NK-92 (cell line): ENCODE data around the gene EFHB.
"Not testable (repeated sequence)": the region's sequence is repeated elsewhere in the genome, so short reads cannot be mapped to it uniquely, and the experiment has no call there.

Source experiments
- DNase-seq: peaks from one replicate; lab custom pipeline; 2025; ENCODE audit not compliant: unreplicated experiment; lab: John Stamatoyannopoulos, UW

The EFHB gene

GRCh38 chr3:19855318-19855717 lies 78.7 kb downstream of the EFHB start:
- DNase-seq = not testable (repeated sequence)

- not testable (repeated sequence) for DNase-seq
Observed at GRCh38 chr3:19846609-19847008, 87.4 kb downstream of the EFHB start.
